Loucy (cell line): ENCODE measurements around the gene SPOCK1.

Experiments used
- H2AFZ ChIP-seq: fragments of 200-600 bp; sonication (generic); 2 replicates; pipeline ENCODE4 v1.6.0; 2016; ENCODE audit warnings: antibody characterized with exemption, mild to moderate bottlenecking, low read length, moderate library complexity
- H3F3A ChIP-seq: fragments of 200-600 bp; 2 replicates; pipeline ENCODE4 v1.6.0; 2016; ENCODE audit warnings: antibody characterized with exemption, low read depth, mild to moderate bottlenecking
- H3K27me3 ChIP-seq: fragments of 200-600 bp; sonication (generic); 2 replicates; pipeline ENCODE4 v1.6.1; 2014; ENCODE audit warnings: low read length, mild to moderate bottlenecking; ENCODE audit not compliant: insufficient read depth, poor library complexity, severe bottlenecking
- H3K36me3 ChIP-seq: fragments of 200-600 bp; sonication (generic); 2 replicates; pipeline ENCODE4 v1.6.1; 2016; ENCODE audit warnings: low read length; ENCODE audit not compliant: insufficient read depth
- H3K4me1 ChIP-seq: fragments of 200-600 bp; sonication (generic); 2 replicates; pipeline ENCODE4 v1.5.1; 2014; ENCODE audit warnings: low read length, mild to moderate bottlenecking; ENCODE audit not compliant: insufficient read depth, poor library complexity, severe bottlenecking
- H3K4me2 ChIP-seq: fragments of 200-600 bp; sonication (generic); 2 replicates; pipeline ENCODE4 v1.6.0; 2014; ENCODE audit warnings: antibody characterized with exemption, low read length, low read depth, mild to moderate bottlenecking; ENCODE audit not compliant: poor library complexity, severe bottlenecking
- H3K4me3 ChIP-seq: fragments of 200-600 bp; sonication (generic); 2 replicates; pipeline ENCODE4 v1.5.1; 2014; ENCODE audit warnings: low read length, mild to moderate bottlenecking, mixed read lengths; ENCODE audit not compliant: poor library complexity, severe bottlenecking
- H3K79me2 ChIP-seq: fragments of 200-600 bp; sonication (generic); 2 replicates; pipeline ENCODE4 v1.6.1; 2014; ENCODE audit warnings: low read length; ENCODE audit not compliant: insufficient read depth
- H3K9ac ChIP-seq: fragments of 200-600 bp; sonication (generic); 2 replicates; pipeline ENCODE4 v1.6.0; 2014; ENCODE audit warnings: mild to moderate bottlenecking, low read depth, low read length, moderate library complexity; ENCODE audit not compliant: poor library complexity, severe bottlenecking
- H3K9me2 ChIP-seq: fragments of 200-600 bp; sonication (generic); replicated peaks from 2 replicates; pipeline ENCODE4 v1.6.1; 2016; ENCODE audit warnings: low read depth, low read length, mixed read lengths
- H3K9me3 ChIP-seq: fragments of 200-600 bp; sonication (generic); 2 replicates; pipeline ENCODE4 v1.6.1; 2014; ENCODE audit warnings: mild to moderate bottlenecking, antibody characterized with exemption, low read length, low read depth; ENCODE audit not compliant: insufficient read depth
- H4K20me1 ChIP-seq: fragments of 200-600 bp; sonication (generic); 2 replicates; pipeline ENCODE4 v1.6.0; 2014; ENCODE audit warnings: antibody characterized with exemption, low read length, mild to moderate bottlenecking; ENCODE audit not compliant: insufficient read depth, poor library complexity, severe bottlenecking
- CTCF ChIP-seq: fragments of 200-600 bp; sonication (generic); conservative IDR thresholded peaks from 2 replicates; pipeline ENCODE4 v1.5.1; 2014; ENCODE audit warnings: mild to moderate bottlenecking, antibody characterized with exemption, low read length
- EZH2phosphoT487 ChIP-seq: fragments of 200-600 bp; IDR thresholded peaks from 2 replicates; pipeline ENCODE4 v1.6.1; 2018; ENCODE audit warnings: antibody characterized with exemption, mild to moderate bottlenecking, moderate library complexity, borderline replicate concordance

Gene SPOCK1

GRCh38 chr5:137098238-137098637, 400.9 kb downstream of the SPOCK1 start:
- TF ChIP-seq EZH2phosphoT487 (no peak), CTCF (no peak)
- Histone ChIP-seq H2AFZ (no peak overlapping the region), H3K9me2 (no peaks in the 10 kb centered on the region), H3K27me3 (no peaks in the 10 kb centered on the region), H3K36me3 (no peaks in the 10 kb centered on the region), H3K9me3 (no peaks in the 10 kb centered on the region), H4K20me1 (no peaks in the 10 kb centered on the region), H3K4me1 (no peaks in the 10 kb centered on the region), H3F3A (no peaks in the 10 kb centered on the region), H3K9ac (no peak overlapping the region), H3K4me2 (no peak overlapping the region), H3K4me3 (no peak overlapping the region), H3K79me2 (no peaks in the 10 kb centered on the region)

- no peaks in the 10 kb centered on the region for H3K27me3 ChIP-seq
- H3K79me2 ChIP-seq: no peaks in the 10 kb centered on the region
- TF ChIP-seq EZH2phosphoT487 (no peak), CTCF (no peak)
- H4K20me1 ChIP-seq: no peaks in the 10 kb centered on the region
- H3K4me1 ChIP-seq: no peaks in the 10 kb centered on the region
- no peak overlapping the region for H3K9ac ChIP-seq
- no peak overlapping the region for H3K4me3 ChIP-seq
- H3K4me2 ChIP-seq: no peak overlapping the region
- H3K36me3 ChIP-seq: no peaks in the 10 kb centered on the region
- H3K9me2 ChIP-seq: no peaks in the 10 kb centered on the region
- no peaks in the 10 kb centered on the region for H3F3A ChIP-seq
- H2AFZ ChIP-seq: no peak overlapping the region
- no peaks in the 10 kb centered on the region for H3K9me3 ChIP-seq
These were observed 401.9 kb downstream of the SPOCK1 start for GRCh38 chr5:137097203-137097602.

GRCh38 chr5:137096149-137097103, 402.7 kb downstream of the SPOCK1 start:
- Histone ChIP-seq H3K27me3 (no peaks in the 10 kb centered on the region), H3K79me2 (no peaks in the 10 kb centered on the region), H3K36me3 (no peaks in the 10 kb centered on the region), H3F3A (no peaks in the 10 kb centered on the region), H3K9ac (no peak overlapping the region), H4K20me1 (no peaks in the 10 kb centered on the region), H3K9me2 (no peaks in the 10 kb centered on the region), H3K9me3 (no peaks in the 10 kb centered on the region), H3K4me2 (no peak overlapping the region), H2AFZ (no peak overlapping the region), H3K4me1 (no peaks in the 10 kb centered on the region), H3K4me3 (no peak overlapping the region)
- TF ChIP-seq CTCF (no peak), EZH2phosphoT487 (no peak)
